Brain microvascular endothelial cell (primary cell): Measurements from ENCODE around the gene CCM2L.

Experiments used
- DNase-seq: peaks from one replicate; pipeline ENCODE4 v3.0.0-alpha.2; 2020
- H3K27ac ChIP-seq: fragments of 250-450 bp; sonication (Bioruptor Pico); 2 replicates; pipeline ENCODE4 v1.5.1; 2020; ENCODE audit warnings: mild to moderate bottlenecking, moderate library complexity
- H3K27me3 ChIP-seq: fragments of 250-450 bp; sonication (Bioruptor Pico); replicated peaks from 2 replicates; pipeline ENCODE4 v1.5.1; 2020; ENCODE audit warnings: mild to moderate bottlenecking
- H3K36me3 ChIP-seq: fragments of 250-450 bp; sonication (Bioruptor Pico); replicated peaks from 2 replicates; pipeline ENCODE4 v1.5.1; 2020; ENCODE audit warnings: mild to moderate bottlenecking
- H3K4me3 ChIP-seq: 2 replicates; pipeline ENCODE4 v1.5.1; 2011; ENCODE audit warnings: low read depth, mild to moderate bottlenecking, control low read depth, low read length, moderate library complexity
- CTCF ChIP-seq: IDR thresholded peaks from 2 replicates; pipeline ENCODE4 v1.5.1; 2011; ENCODE audit warnings: low read depth, mild to moderate bottlenecking, moderate library complexity, low read length, control low read depth, inconsistent platforms; ENCODE audit errors: missing control alignments
- in situ Hi-C: cut with HindIII; loops from 2 replicates; pipeline ENCODE4 v1.10.0; 2017; ENCODE audit warnings: low sequenced_read_pairs, low pct_ligation_motif_present

The CCM2L gene

GRCh38 chr20:32050851-32051556 is 40.8 kb downstream of the CCM2L start:
- Histone ChIP-seq H3K36me3 (no peaks in the 10 kb centered on the region), H3K4me3 (no peak overlapping the region), H3K27me3 (peaks cover 32% of the 10 kb centered on the region), H3K27ac (no peak overlapping the region)
- no peak for TF ChIP-seq CTCF
- in situ Hi-C loops: no loop called here
- DNase-seq: no peak

- no peak overlapping the region for H3K27ac ChIP-seq
- no peaks in the 10 kb centered on the region for H3K36me3 ChIP-seq
- no peak overlapping the region for H3K4me3 ChIP-seq
- no peak for TF ChIP-seq CTCF
- DNase-seq: no peak
- H3K27me3 ChIP-seq: peaks cover 32% of the 10 kb centered on the region
- in situ Hi-C loops: no loop called here
Measured at GRCh38 chr20:32051720-32052089, 41.5 kb downstream of the CCM2L start.

- DNase-seq: no peak
- no peaks in the 10 kb centered on the region for H3K36me3 ChIP-seq
- no peak within 1 kb of the TSS for H3K4me3 ChIP-seq
- H3K27ac ChIP-seq: no peak within 1 kb of the TSS
- in situ Hi-C loops: no loop called here
- no peak for TF ChIP-seq CTCF
- H3K27me3 ChIP-seq: peaks cover 32% of the 10 kb centered on the region
Measured at GRCh38 chr20:32052090-32052777, 42.0 kb downstream of the CCM2L start, which contains the start of gene HCK. Gene HCK (plus strand): TSS chr20:32052242.

DNA sequence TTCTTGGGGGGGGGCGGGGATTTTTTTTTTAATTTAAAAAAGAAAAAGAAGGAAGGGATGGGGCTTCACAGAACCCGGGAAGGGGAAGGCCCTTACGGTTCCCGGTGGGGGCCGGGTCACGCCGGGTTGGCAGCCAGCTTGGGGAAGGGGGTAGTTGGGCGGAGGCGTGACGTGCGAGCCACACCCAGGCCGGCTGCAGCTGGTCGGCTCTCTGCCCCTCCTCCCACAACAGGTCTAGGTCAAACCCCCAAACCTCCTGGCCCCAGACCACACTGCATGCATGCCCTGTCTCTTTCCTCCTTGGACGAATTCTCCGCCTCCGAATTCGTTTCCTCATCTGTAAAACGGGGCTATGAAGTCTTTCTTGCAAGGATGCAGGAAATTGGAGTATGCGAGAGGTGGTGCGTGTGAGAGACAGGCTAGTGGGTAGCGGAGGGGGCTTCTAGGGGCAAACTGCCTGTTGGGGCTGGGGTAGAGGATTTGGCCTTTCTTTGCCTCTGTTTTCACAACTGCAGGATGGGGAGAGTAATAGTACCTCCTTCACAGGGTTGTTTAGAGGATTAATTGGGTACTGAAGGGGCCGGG is 42.6 kb downstream of the CCM2L start:
- H3K27me3 ChIP-seq: peaks cover 32% of the 10 kb centered on the region
- H3K27ac ChIP-seq: no peak overlapping the region

GRCh38 chr20:32053648-32054047 is 43.4 kb downstream of the CCM2L start:
- no peaks in the 10 kb centered on the region for H3K36me3 ChIP-seq
- no peak overlapping the region for H3K27ac ChIP-seq
- H3K27me3 ChIP-seq: peaks cover 34% of the 10 kb centered on the region
- in situ Hi-C loops: no loop called here
- H3K4me3 ChIP-seq: no peak overlapping the region
- TF ChIP-seq CTCF: no peak
- DNase-seq: no peak

More for the DNA sequence above, 42.6 kb downstream of the CCM2L start:
- no peak overlapping the region for H3K4me3 ChIP-seq
- in situ Hi-C loops: no loop called here
- H3K36me3 ChIP-seq: no peaks in the 10 kb centered on the region
- no peak for DNase-seq
- TF ChIP-seq CTCF: no peak
